IMR-90 (cell line): ENCODE measurements around the gene ZNF528. TPM values are rescaled to one million over a fixed set of nuclear protein-coding genes. Genes with fewer than 3 reads are reported as not detected.
A peak's percentile ranks its signal among the peaks of the same experiment; 100 is the strongest.

Experiments
- ATAC-seq: fragments of 200-7000 bp; cut with Tn5 transposase; 2 replicates; pipeline ENCODE4 v1.9.1; 2020; ENCODE audit warnings: low read depth, mild to moderate bottlenecking, moderate library complexity
- BruUV-seq: library from RNA; stranded (reverse); fragments of 400-500 nt; replicated peaks from 2 replicates; lab custom pipeline; 2021; lab: Mats Ljungman, UMichigan
- CTCF ChIA-PET: fragments of 300-600 bp; formaldehyde crosslinking; extraction: SDS; loops from one replicate; lab custom pipeline; 2021; ENCODE audit warnings: antibody characterized with exemption; lab: Yijun Ruan, JAX
- POLR2A ChIA-PET: fragments of 300-600 bp; sonication (Branson Sonifier 250); formaldehyde crosslinking; loops from one replicate; lab custom pipeline; 2022; ENCODE audit warnings: antibody characterized with exemption; ENCODE audit not compliant: unreplicated experiment; lab: Charles Lee
- DNase-seq: peaks from one replicate; pipeline ENCODE4 v3.0.0; 2013
- H2AFZ ChIP-seq: replicated peaks from 2 replicates; pipeline ENCODE3; 2013; ENCODE audit warnings: low read length, mild to moderate bottlenecking; ENCODE audit not compliant: poor library complexity
- H2AK5ac ChIP-seq: 2 replicates; pipeline ENCODE4 v1.6.1; 2013; ENCODE audit warnings: low read depth, low read length, inconsistent platforms
- H2AK9ac ChIP-seq: replicated peaks from 2 replicates; pipeline ENCODE3; 2013; ENCODE audit warnings: mild to moderate bottlenecking, low read depth, low read length, moderate library complexity; ENCODE audit not compliant: poor library complexity
- H2BK120ac ChIP-seq: 2 replicates; pipeline ENCODE4 v1.6.1; 2013; ENCODE audit warnings: low read depth, low read length, inconsistent platforms
- H2BK15ac ChIP-seq: 3 replicates; pipeline ENCODE4 v1.6.1; 2013; ENCODE audit warnings: low read depth, low read length, inconsistent platforms
- H2BK20ac ChIP-seq: 2 replicates; pipeline ENCODE4 v1.6.1; 2013; ENCODE audit warnings: low read depth, mild to moderate bottlenecking, inconsistent platforms, low read length, moderate library complexity
- H2BK5ac ChIP-seq: 2 replicates; pipeline ENCODE4 v1.6.1; 2013; ENCODE audit warnings: mild to moderate bottlenecking, low read depth, low read length, inconsistent platforms; ENCODE audit not compliant: poor library complexity, severe bottlenecking
- H3K14ac ChIP-seq: replicated peaks from 2 replicates; pipeline ENCODE4 v1.6.1; 2013; ENCODE audit warnings: low read depth, low read length, inconsistent platforms
- H3K18ac ChIP-seq: 2 replicates; pipeline ENCODE4 v1.6.1; 2013; ENCODE audit warnings: low read depth, low read length, control low read depth
- H3K23ac ChIP-seq: 2 replicates; pipeline ENCODE4 v1.6.1; 2013; ENCODE audit warnings: low read depth, low read length, inconsistent platforms
- H3K27ac ChIP-seq: 2 replicates; pipeline ENCODE4 v1.5.1; 2013; ENCODE audit warnings: mild to moderate bottlenecking, control low read depth, low read length; ENCODE audit not compliant: insufficient read depth
- H3K27me3 ChIP-seq: 2 replicates; pipeline ENCODE4 v1.6.1; 2013; ENCODE audit warnings: low read length; ENCODE audit not compliant: control insufficient read depth, insufficient read depth
- H3K36me3 ChIP-seq: 2 replicates; pipeline ENCODE4 v1.6.1; 2013; ENCODE audit warnings: low read length, mixed read lengths; ENCODE audit not compliant: control insufficient read depth, insufficient read depth
- H3K4ac ChIP-seq: 2 replicates; pipeline ENCODE4 v1.6.1; 2013; ENCODE audit warnings: low read depth, low read length, inconsistent platforms
- H3K4me1 ChIP-seq: 2 replicates; pipeline ENCODE4 v1.6.1; 2013; ENCODE audit warnings: low read length, mixed read lengths; ENCODE audit not compliant: control insufficient read depth, insufficient read depth
- H3K4me2 ChIP-seq: 2 replicates; pipeline ENCODE4 v1.6.1; 2013; ENCODE audit warnings: low read depth, mild to moderate bottlenecking, control low read depth, low read length, moderate library complexity
- H3K4me3 ChIP-seq: 2 replicates; pipeline ENCODE4 v1.5.1; 2013; ENCODE audit warnings: low read depth, mild to moderate bottlenecking, control low read depth, low read length, moderate library complexity; ENCODE audit not compliant: insufficient read depth
- H3K56ac ChIP-seq: 2 replicates; pipeline ENCODE4 v1.6.1; 2013; ENCODE audit warnings: low read length, inconsistent platforms; ENCODE audit not compliant: insufficient read depth; ENCODE audit errors: extremely low read depth
- H3K79me1 ChIP-seq, 2 experiments: 2 replicates each; pipeline ENCODE4 v1.6.1; 2013; ENCODE audit warnings: low read length in 2 of 2, inconsistent platforms in 1 of 2, low read depth in 1 of 2
- H3K9ac ChIP-seq: 2 replicates; pipeline ENCODE4 v1.6.1; 2013; ENCODE audit warnings: low read depth, low read length, control low read depth
- H3K9me1 ChIP-seq: 2 replicates; pipeline ENCODE4 v1.6.1; 2013; ENCODE audit warnings: low read length, inconsistent platforms; ENCODE audit not compliant: insufficient read depth
- H3K9me3 ChIP-seq: 2 replicates; pipeline ENCODE4 v1.6.1; 2013; ENCODE audit warnings: low read length; ENCODE audit not compliant: control insufficient read depth, insufficient read depth
- H4K20me1 ChIP-seq: 2 replicates; pipeline ENCODE4 v1.6.1; 2013; ENCODE audit warnings: low read length, inconsistent platforms; ENCODE audit not compliant: insufficient read depth
- H4K5ac ChIP-seq: 2 replicates; pipeline ENCODE4 v1.6.1; 2013; ENCODE audit warnings: mild to moderate bottlenecking, low read depth, low read length, control low read depth
- H4K8ac ChIP-seq, 2 experiments: 2 replicates each; pipeline ENCODE4 v1.6.1; 2013; ENCODE audit warnings: low read depth in 2 of 2, low read length in 2 of 2, control low read depth in 1 of 2, inconsistent platforms in 1 of 2
- H4K91ac ChIP-seq: 2 replicates; pipeline ENCODE4 v1.6.1; 2013; ENCODE audit warnings: low read depth, low read length, inconsistent platforms; ENCODE audit not compliant: insufficient read depth
- MAZ ChIP-seq: IDR thresholded peaks from 2 replicates; pipeline ENCODE4 v1.6.1; 2012; ENCODE audit warnings: low read depth, mild to moderate bottlenecking, low read length, improper control_type of control experiment, moderate library complexity, borderline replicate concordance
- POLR2A ChIP-seq: IDR thresholded peaks from 2 replicates; pipeline ENCODE4 v1.6.1; 2012; ENCODE audit warnings: mild to moderate bottlenecking, low read depth, low read length
- RFX5 ChIP-seq: IDR thresholded peaks from 2 replicates; pipeline ENCODE4 v1.8.0; 2012; ENCODE audit warnings: low read depth, mild to moderate bottlenecking, low read length, moderate library complexity
- WGBS, 2 experiments: methylation state at CpG; one replicate each; pipeline versions ENCODE4 v1.1.5 to v1.1.7; 2013; ENCODE audit warnings: missing lambda C conversion rate in 2 of 2; ENCODE audit not compliant: insufficient read length in 1 of 2; ENCODE audit errors: extremely low coverage in 2 of 2; 5-methylcytosine and 5-hydroxymethylcytosine counted together
- dilution Hi-C: fragments of 300-500 bp; cut with HindIII; formaldehyde crosslinking; loops from one replicate; pipeline ENCODE4 v1.14.3; 2018; ENCODE audit warnings: low sequenced_read_pairs; ENCODE audit not compliant: unreplicated experiment
- in situ Hi-C: fragments of 300-500 bp; cut with MboI; formaldehyde crosslinking; loops from 3 replicates; pipeline ENCODE4 v1.14.3; 2019; ENCODE audit warnings: low sequenced_read_pairs, inconsistent platforms, mixed read lengths
- intact Hi-C: fragments of 100-400 bp; cut with micrococcal nuclease; formaldehyde crosslinking; loops from 2 replicates; pipeline ENCODE4 v1.10.0; 2022
- polyA plus RNA-seq, 3 experiments: library from polyadenylated mRNA; depleted of rRNA; stranded (reverse); fragments of >200 nt; gene quantifications; 2 replicates each; pipeline ENCODE4 v1.2.3, GENCODE V29; 2012; ENCODE audit warnings: low replicate concordance in 1 of 3
- total RNA-seq: library from RNA; depleted of rRNA; stranded (reverse); fragments of >200 nt; gene quantifications from 2 replicates; pipeline ENCODE4 v1.2.3, GENCODE V29; 2012

The ZNF528 gene
- total and polyA plus RNA-seq, 2 of the 4 experiments (the other 2 are of a cell fraction) = 14.3 TPM

DNA sequence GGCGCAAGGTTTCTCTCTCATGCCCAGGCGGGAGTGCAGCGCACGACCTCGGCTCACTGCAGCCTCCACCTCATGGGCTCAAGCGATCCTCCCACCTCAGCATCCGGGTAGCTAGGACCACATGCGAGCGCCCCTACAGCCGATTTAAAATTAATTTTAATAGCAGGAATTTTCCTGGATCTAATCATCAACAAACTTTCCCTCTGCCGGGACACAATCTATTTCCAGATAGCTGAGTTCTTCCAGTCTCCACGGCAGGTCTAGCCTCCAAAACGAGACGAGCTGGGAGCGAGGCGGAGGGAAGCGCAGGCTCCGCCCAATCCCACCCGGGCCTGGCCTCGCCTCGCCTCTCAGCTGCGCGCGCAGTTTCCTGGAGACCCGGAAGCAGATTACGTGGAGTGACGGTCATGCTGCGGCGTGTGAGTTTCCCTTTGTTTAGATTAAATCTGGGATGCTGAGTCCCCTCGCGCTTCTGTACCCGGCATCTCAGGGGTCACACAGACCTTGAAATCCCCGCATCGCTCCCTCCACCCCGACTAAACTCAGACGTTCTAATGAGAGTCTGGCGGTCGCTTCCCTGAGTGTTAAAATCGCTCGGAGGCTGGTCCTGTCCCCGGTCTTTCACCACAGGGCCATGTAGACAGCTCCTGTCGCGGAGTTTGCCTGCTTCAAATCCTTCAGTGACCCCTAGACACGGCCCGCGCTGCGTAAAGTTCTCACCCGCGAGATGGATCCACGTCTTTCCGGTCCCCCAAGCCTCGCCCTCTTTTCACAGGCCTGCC lies 27.9 kb upstream of the ZNF528 start, which contains the start of gene ZNF880:
ZNF880 (plus strand) TSS at position 365 of the 782 bp plus-strand sequence; CDS start at position 408, 43 bp downstream.
- Histone ChIP-seq H3K14ac (peak within 1 kb of the TSS; percentile 79), H3K9me3 (peaks cover 50% of the 10 kb centered on the region), H2AFZ (peak within 1 kb of the TSS; percentile 95), H3K4me2 (peak within 1 kb of the TSS; percentile 45), H3K18ac (peak within 1 kb of the TSS; percentile 82), H2BK15ac (0 out of 3 replicates have a peak within 1 kb of the TSS, but pooled peaks have one; percentile 47), H2BK5ac (peak within 1 kb of the TSS; percentile 82), H3K56ac (peak within 1 kb of the TSS; percentile 86), H3K36me3 (peaks cover 24% of the 10 kb centered on the region), H3K4ac (peak within 1 kb of the TSS; percentile 92), H2AK9ac (peak within 1 kb of the TSS; percentile 92), H2BK20ac (no peak within 1 kb of the TSS), H2BK120ac (peak within 1 kb of the TSS; percentile 47; the same call in 1 of the 2 replicates), H3K9ac (peak within 1 kb of the TSS; percentile 96), H3K4me3 (peak within 1 kb of the TSS; percentile 85), H3K79me1 (peaks cover 6 to 7% of the 10 kb centered on the region in 2 experiments; a peak in 3 of 4 replicates), H3K27me3 (no peaks in the 10 kb centered on the region), H3K4me1 (no peaks in the 10 kb centered on the region), H4K91ac (peak within 1 kb of the TSS; percentile 66), H3K9me1 (no peaks in the 10 kb centered on the region), H4K8ac (peak within 1 kb of the TSS; percentile 95), H3K23ac (peak within 1 kb of the TSS; percentile 71; the same call in 1 of the 2 replicates), H2AK5ac (peak within 1 kb of the TSS; percentile 20; the same call in 1 of the 2 replicates), H3K27ac (peak within 1 kb of the TSS; percentile 97), H4K5ac (peak within 1 kb of the TSS; percentile 98), H4K20me1 (no peaks in the 10 kb centered on the region)
- TF ChIP-seq MAZ (no peak), RFX5 (no peak), POLR2A (peak; percentile 80)
- peak; percentile 89 for DNase-seq
- intact Hi-C loops = no loop called here
- ATAC-seq = peak; percentile 100
- ChIA-PET POLR2A (interaction anchor here (0.6 to 0.8 kb wide), 2 partner anchors 28 to 49 kb away, joined by 3 to 4 read pairs; no protein-coding TSS in a partner anchor), CTCF (no interaction called here)
- in situ Hi-C loops = no loop called here
- dilution Hi-C loops = no loop called here
- 3% methylated on average over 7 of the region's 52 CpGs; no CpG with 5 or more reads in 1 of the 2 experiments for WGBS, 2 experiments
- TSS peak; percentile 72 for BruUV-seq
